Measurements from ENCODE around the gene ZFC3H1.

DNA sequence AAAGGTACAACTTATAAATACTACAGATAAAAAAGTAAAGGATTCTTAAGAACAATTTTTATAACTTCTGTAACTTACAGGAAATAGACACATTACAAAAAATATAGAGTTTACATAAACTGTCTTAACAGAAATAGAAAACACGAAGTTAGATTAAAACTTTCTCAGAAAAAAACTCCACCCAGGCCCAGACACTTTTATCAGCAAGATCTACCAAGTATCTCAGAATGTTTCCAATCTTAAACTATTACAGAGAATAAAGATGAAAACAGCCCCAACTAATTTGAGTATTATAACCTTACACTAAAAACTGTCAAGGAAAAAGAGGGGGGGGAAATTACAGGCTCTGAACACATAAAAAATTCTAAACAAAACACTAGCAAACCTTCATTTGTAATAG lies 8.2 kb downstream of the ZFC3H1 start:
- TF ChIP-seq GATA2 (IDR thresholded peaks at IDR 0.05; ENCODE audit: low read depth, low read length) (no peak), GATA3 (IDR thresholded peaks at IDR 0.05; ENCODE audit: low read depth, low read length) (no peak)
